Mucosa of gallbladder (tissue), 1 donor: ENCODE measurements around the gene CAPN12. TPM values are rescaled to one million over a fixed set of nuclear protein-coding genes. Genes with fewer than 3 reads are reported as not detected.
"Not testable (repeated sequence)": the region's sequence is repeated elsewhere in the genome, so short reads cannot be mapped to it uniquely, and the experiment has no call there.

Source experiments
- DNase-seq: peaks from one replicate; pipeline ENCODE4 v3.0.0-alpha.2; 2020; ENCODE audit warnings: low spot score
- total RNA-seq: library from RNA; stranded (reverse); gene quantifications from one replicate; pipeline ENCODE4 v1.2.1, GENCODE V29; 2021
- donor health status: DM: no; HTN: no; CAD: no.

Gene CAPN12
- total RNA-seq, 1 donor from 2014 or later: 206 TPM

- DNase-seq: not testable (repeated sequence)
These were observed 27.3 kb upstream of the CAPN12 start for GRCh38 chr19:38771569-38771968.

DNA sequence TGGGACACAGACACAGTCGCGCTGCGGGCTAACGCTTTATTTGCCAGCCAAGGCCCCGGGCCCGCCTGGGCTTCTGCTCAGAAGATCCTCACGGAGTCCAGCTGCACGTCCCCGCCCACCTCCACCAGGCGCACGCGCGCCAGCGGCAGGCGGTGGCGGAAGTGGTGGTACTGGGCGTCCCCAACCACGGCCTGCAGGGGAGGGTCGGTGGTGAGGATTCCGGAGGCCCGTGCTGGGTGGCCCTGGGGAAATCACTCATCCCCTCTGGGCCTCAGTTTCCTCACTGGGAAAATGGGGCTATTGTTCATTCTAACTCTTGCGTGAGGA is 26.6 kb upstream of the CAPN12 start:
- not testable (repeated sequence) for DNase-seq

DNA sequence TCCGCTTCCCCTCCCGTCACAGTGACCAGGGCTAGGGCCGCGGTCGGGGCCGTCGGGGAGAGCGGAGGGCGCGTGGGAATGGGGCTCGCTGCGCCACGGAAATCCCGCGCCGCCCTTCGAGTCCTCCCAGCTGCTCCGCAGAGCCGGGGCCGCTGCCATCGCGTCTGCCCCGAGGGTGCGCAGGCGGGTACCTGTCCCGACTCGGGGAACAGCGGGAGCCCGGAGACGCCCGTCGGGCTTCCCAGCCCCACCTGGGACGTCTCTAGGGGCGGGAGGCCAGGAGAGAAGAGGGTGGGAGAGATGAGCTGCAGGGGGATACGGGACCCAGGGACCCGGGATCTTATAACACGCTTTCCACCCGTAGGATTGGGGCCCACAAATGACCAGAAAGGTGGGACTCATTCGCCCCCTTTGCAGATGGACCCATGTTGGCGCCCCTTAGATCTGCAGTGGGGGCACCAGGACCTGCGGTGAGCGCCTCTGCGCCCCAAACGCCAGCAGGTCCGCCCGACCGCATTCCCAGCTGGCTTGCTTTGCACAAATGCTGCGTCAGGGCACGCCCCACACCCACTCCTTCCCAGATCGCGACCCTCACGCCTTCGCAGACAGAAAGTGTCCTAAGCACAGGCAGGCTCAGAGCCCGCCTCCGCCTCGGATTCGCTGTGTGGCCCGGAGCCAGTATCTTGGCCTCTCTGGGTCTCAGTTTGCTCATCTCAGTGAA is 26.1 kb upstream of the CAPN12 start:
- DNase-seq: not testable (repeated sequence)

DNA sequence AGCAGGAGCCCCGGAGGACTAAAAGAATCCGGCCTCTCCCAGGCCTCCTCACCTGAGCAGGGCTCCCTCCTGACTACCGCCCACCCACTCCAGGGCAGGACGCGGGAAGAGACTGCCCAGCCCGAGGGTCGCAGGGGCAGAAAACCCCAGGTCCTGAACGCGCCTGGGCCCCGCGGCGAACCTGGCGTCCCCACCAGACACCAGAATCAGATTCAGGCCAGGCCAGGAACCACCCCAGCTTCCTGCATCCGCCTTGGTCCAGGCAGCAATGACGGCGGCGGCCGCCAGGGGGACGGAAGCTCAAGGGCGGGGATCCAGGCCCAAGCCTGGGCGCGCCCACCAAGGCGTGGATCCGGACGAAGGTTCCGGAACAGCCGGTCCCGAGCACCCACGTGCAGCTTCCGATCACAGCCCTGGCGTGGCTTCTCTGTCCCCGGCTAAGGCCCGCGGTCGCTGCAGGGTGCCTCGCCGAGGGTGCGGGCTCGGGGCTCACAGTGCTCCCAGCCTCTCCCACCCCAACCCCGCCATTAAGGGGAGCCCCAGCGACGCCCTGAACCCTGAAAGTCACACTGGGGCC is 25.4 kb upstream of the CAPN12 start:
- DNase-seq: peak; percentile 87

DNA sequence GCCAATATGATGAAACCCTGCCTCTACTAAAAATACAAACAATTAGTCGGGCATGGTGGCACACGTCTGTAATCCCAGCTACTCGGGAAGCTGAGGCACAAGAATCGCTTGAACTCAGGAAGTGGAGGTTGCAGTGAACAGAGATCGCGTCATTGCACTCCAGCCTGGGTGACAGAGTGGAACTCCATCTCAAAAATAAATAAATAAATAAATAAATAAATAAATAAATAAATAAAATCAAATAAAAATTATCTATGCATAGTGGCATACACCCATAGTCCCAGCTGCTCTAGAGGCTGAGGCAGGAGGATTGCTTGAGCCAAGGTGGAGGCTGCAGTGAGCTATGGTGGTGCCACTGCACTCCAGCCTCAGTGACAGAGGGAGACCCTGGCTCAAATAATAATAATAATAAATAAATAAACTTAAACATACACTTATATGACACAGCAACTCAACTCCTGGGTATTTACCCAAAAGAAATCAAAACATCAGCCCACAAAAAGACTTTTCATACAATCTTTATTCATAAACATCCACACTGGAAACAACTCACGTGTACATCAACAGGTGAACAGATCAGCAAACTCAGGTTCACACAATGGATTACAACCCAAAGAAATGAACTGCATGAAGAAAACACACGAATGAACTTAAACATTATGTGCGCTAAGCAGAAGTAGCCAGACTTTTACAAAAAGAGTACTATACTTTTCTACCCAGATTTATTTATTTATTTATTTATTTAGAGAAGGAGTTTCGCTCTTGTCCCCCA is 22.2 kb upstream of the CAPN12 start:
- DNase-seq: no peak

GRCh38 chr19:38765214-38765613 is 20.9 kb upstream of the CAPN12 start:
- no peak for DNase-seq

DNA sequence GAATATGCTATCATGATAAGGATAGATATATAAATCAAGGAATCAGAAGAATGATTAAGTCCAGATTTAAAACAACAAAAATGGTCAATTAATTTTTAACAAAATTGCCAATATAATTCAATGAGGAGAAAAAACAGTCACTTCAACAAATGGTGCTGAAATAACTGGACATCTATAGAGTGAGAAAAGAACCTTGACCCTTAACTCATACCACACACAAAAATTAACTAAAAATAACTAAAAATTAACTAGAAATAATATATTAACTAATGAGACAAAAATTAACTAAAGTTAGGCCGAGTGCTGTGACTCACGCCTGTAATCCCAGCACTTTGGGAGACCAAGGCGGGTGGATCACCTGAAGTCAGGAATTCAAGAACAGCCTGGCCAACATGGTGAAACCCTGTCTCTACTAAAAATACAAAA is 19.5 kb upstream of the CAPN12 start:
- peak; percentile 38 for DNase-seq

GRCh38 chr19:38761884-38762389 is 17.7 kb upstream of the CAPN12 start:
- DNase-seq: not testable (repeated sequence)

DNA sequence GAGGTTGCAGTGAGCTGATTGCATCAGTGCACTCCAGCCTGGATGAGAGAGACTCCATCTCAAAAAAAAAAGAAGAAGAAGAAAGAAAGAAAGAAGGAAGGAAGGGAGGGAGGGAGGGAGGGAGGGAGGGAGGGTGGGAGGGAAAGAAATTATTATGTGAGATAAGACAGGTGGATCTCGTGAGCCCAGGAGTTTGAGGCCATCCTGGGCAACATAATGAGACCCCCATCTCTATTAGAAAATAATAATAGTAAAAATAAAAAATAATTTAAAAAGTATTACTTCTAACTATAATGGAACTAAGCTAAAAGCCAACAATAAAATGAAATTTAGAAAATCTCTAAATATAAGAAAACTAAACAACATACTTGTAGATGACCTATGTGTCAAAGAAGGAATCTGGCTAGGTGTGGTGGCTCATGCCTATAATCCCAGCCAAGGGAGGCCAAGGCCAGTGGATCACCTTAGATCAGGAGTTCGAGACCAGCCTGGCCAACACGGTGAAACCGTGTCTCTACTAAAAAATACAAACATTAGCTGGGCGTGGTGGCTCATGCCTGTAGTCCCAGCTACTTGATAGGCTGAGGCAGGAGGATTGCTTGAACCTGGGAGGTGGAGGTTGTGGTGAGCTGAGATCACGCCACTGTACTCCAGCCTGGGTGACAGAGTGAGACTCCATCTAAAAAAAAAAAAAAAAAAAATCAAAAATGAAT is 16.7 kb upstream of the CAPN12 start:
- not testable (repeated sequence) for DNase-seq

GRCh38 chr19:38759590-38760003 is 15.3 kb upstream of the CAPN12 start:
- peak; percentile 92 for DNase-seq

GRCh38 chr19:38754196-38754595 is 9.9 kb upstream of the CAPN12 start:
- DNase-seq: not testable (repeated sequence)

DNA sequence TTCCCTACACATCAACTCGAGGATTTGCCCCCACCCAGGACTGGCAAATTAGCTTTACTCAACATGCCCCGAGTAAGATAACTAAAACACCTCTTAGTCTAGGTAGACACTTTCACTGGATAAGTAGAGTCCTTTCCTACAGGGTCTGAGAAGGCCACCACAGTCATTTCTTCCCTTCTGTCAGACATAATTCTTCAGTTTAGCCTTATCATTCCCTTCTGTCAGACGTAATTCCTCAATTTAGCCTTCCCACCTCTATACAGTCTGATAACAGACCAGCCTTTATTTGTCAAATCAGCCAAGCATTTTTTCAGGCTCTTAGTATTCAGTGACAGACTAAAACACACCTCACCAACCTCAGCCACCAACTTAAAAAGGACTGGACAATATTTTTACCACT is 9.5 kb upstream of the CAPN12 start:
- not testable (repeated sequence) for DNase-seq

DNA sequence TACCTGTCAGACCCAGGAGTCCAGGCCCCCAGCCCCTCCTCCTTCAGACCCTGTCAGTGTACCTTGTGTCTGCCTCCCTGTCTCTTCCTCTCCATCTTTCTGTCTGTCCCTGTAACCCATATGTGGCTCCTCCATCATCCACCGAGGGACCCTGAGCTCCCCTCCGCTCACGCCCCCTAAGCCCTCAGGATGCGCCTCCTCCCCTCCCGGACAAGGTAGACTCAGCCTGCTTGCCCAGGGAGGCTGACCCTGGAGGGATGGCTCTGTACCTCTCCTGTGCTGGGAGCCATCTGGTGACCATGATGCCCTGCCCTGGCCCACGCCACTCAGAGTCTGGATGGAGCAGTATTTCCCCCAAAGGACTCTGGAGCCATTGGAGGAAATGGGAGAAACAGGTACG is 1.0 kb upstream of the CAPN12 start:
- no peak for DNase-seq

GRCh38 chr19:38744874-38745273 is 600 bp upstream of the CAPN12 start:
- DNase-seq: no peak

DNA sequence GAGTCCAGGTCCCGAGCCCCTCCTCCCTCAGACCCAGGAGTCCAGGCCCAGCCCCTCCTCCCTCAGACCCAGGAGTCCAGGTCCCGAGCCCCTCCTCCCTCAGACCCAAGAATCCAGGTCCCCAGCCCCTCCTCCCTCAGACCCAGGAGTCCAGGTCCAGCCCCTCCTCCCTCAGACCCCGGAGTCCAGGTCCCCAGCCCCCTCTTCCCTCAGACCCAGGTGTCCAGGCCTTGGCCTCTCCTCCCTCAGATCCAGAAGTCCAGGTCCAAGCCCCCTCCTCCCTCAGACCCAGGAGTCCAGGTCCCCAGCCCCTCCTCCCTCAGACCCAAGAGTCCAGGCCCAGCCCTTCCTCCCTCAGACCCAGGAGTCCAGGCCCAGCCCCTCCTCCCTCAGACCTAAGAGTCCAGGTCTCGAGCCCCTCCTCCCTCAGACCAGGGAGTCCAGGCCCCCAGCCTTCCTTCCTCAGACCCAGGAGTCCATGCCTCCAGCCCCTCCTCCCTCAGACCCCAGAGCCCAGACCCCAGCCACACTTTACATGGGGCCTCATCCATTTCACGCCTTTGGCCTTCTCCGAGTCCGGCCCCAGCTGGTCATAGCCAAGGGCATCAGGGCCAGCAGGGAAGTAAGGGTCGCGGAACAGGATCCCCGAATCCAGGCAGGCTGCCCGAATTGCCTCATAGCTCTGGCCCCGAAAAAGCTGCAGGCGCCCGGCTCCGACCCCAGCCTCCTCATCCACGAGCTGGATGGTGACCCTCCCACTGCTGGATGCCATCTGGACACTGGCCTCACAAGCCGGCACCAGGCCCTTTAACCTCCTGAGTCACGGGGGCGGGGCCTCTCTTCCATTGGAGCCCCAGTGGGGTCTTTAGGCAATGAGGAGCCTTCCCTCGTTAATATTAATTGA is 628 bp downstream of the CAPN12 start:
- no peak for DNase-seq

DNA sequence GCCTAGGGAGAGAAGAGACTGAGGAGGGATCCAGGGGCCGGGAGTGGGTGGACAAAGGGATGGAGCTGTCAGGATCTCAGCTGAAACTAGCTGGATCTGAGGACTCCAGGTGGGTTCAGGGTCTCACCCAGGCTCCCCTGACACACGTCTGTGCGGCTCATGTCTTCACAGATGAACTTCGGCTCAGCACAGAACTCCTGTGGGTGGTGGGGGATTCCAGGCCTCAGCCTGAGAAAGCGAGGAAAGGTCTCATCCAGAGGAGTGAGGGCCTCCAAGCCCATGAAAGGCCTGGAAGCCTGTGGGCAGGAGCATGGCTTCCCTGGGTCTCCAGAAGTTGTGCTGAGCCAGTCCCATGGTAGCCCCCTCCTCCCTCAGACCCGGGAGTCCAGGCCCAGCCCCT is 1.4 kb downstream of the CAPN12 start:
- DNase-seq: no peak

GRCh38 chr19:38742296-38742695 is 2.0 kb downstream of the CAPN12 start:
- no peak for DNase-seq

- DNase-seq: no peak
These were observed 2.6 kb downstream of the CAPN12 start for GRCh38 chr19:38741670-38742069.

GRCh38 chr19:38740932-38741331 is 3.3 kb downstream of the CAPN12 start:
- no peak for DNase-seq

GRCh38 chr19:38740257-38740592 is 4.0 kb downstream of the CAPN12 start:
- DNase-seq: no peak
